RWPE1 (cell line): ENCODE data around the gene BCL2A1.
"Not testable (repeated sequence)": the region's sequence is repeated elsewhere in the genome, so short reads cannot be mapped to it uniquely, and the experiment has no call there.

ENCODE experiments used
- CTCF ChIA-PET: fragments of 350-600 bp; sonication (Branson Sonifier 250); formaldehyde crosslinking; extraction: SDS; loops from one replicate; lab custom pipeline; 2021; lab: Yijun Ruan, JAX
- POLR2A ChIA-PET: fragments of 400-600 bp; formaldehyde crosslinking; extraction: SDS; loops from one replicate; lab custom pipeline; 2020; ENCODE audit warnings: antibody characterized with exemption; ENCODE audit not compliant: low non-redundant PET; lab: Yijun Ruan, JAX
- DNase-seq: peaks from one replicate; pipeline ENCODE4 v3.0.0; 2012; ENCODE audit warnings: low spot score
- H3K27ac ChIP-seq: fragments of 450-650 bp; 2 replicates; pipeline ENCODE4 v1.5.1; 2017
- CTCF ChIP-seq: fragments of 450-650 bp; conservative IDR thresholded peaks from 2 replicates; pipeline ENCODE4 v1.5.1; 2017; ENCODE audit warnings: low read depth, mild to moderate bottlenecking

BCL2A1 gene

GRCh38 chr15:80012060-80012726 is 41.2 kb upstream of the BCL2A1 start:
- TF ChIP-seq CTCF: no peak
- ChIA-PET POLR2A (no interaction called here), CTCF (interaction anchor here (0.6 kb wide), 1 partner anchor 406 kb away, joined by 3 read pairs; no protein-coding TSS in a partner anchor)
- H3K27ac ChIP-seq: no peak overlapping the region
- DNase-seq: no peak

DNA sequence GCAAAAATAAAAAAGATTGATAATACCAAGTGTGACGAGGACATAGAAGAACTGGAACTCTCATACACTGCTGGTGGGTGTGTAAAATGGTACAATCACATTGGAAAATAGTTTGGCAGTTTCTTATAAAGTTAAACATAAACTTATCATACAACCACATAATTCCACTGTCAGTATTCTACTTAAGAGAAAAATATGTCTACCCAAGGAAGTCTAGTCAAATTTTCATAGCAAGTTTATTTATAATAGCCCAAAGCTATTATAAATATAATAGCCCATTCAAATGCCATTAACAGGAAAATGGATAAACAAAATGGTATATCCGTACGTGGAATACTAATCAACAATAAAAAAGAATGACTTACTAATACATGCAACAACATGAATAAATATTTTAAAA is 40.6 kb upstream of the BCL2A1 start:
- DNase-seq: no peak
- no peak overlapping the region for H3K27ac ChIP-seq
- CTCF ChIA-PET: no interaction called here
- no peak for TF ChIP-seq CTCF
- POLR2A ChIA-PET: no interaction called here

DNA sequence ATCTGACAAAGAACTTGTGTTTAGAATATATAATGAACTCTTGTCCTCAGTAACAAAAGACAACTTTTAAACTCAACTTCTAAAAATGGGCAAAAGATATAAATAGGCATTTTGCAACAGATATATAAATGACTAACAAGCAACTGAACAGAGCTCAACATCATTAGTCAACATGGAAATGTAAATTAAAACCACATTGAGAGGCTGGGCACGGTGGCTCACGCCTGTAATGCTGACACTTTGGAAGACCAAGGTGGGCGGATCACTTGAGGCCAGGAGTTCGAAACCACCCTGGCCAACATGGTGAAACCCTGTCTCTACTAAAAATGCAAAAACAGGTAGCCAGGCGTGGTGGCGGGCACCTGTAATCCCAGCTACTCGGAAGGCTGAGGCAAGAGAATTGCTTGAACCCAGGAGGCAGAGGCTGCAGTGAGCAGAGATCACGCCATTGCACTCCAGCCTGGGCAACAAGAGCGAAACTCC is 40.1 kb upstream of the BCL2A1 start:
- DNase-seq, CTCF ChIA-PET, POLR2A ChIA-PET: not testable (repeated sequence)
- 0 out of 2 replicates have a peak overlapping the region, but pooled peaks have one; percentile 25 for H3K27ac ChIP-seq

- TF ChIP-seq CTCF: no peak
- ChIA-PET POLR2A (no interaction called here), CTCF (no interaction called here)
- peak; percentile 45 for DNase-seq
- H3K27ac ChIP-seq: peak overlapping the region; percentile 76
These were observed 39.2 kb upstream of the BCL2A1 start for GRCh38 chr15:80010131-80010673.

- no peak for DNase-seq
- no peak overlapping the region for H3K27ac ChIP-seq
- CTCF ChIA-PET: interaction anchor here (0.6 to 1.5 kb wide), 2 partner anchors 15 to 49 kb away, joined by 3 to 6 read pairs; no protein-coding TSS in a partner anchor
- POLR2A ChIA-PET: no interaction called here
- no peak for TF ChIP-seq CTCF
These were observed 36.5 kb upstream of the BCL2A1 start for GRCh38 chr15:80007532-80007931.

DNA sequence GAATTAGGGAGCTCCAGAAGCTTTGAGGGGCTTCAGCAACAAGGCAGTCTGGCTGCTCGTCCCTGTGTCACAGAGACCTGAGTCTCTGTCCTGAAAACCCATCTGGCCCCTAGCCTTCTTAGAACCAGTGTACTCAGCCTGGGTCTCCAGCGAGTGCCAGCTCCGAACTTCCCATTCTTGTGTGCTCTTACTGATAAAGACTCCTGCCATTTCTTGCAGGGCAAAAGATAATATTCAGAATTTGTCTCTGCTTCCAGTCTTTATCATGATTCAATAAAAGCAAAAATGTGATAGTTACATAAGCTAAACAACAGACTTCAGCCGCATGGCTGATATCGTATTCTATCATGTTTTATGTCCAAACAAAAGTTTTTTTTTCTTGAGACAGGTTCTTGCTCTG is 36.0 kb upstream of the BCL2A1 start:
- ChIA-PET POLR2A (no interaction called here), CTCF (interaction anchor here (1.5 kb wide), 1 partner anchor 14 kb away, joined by 6 read pairs; no protein-coding TSS in a partner anchor)
- no peak overlapping the region for H3K27ac ChIP-seq
- no peak for TF ChIP-seq CTCF
- DNase-seq: no peak

DNA sequence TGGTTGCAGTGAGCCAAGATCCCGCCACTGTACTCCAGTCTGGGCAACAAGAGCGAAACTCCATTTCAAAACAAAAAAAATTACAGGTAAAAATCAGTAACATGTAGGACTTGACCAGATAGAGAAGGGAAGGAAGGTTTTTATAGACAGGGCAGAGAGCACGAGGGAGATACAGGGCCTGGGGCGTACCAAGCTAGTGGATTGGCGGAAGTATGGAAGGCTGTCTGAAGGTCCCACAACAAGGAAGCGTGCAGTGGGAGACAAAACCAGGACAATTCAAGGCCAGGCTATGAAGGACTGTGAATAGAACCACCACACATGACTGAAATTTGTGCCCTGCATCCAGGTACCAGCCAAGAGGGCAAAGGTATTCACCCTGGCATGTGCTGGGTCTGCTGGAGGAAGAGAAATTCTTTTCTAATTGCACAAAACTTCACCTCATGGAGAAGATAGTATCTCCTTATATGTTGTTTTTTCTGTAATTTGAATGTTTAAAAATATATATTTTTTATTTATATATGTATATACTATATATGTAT is 33.0 kb upstream of the BCL2A1 start:
- CTCF ChIA-PET: no interaction called here
- DNase-seq: no peak
- no peak overlapping the region for H3K27ac ChIP-seq
- TF ChIP-seq CTCF: no peak
- POLR2A ChIA-PET: no interaction called here
